Epithelial cell of esophagus (primary cell): ENCODE data around the gene PCDHA13.
A peak's percentile ranks its signal among the peaks of the same experiment; 100 is the strongest.

Experiments
- DNase-seq: peaks from one replicate; pipeline ENCODE4 v3.0.0; 2010; ENCODE audit warnings: low read depth
- H3K4me3 ChIP-seq: 2 replicates; pipeline ENCODE4 v1.5.1; 2011; ENCODE audit warnings: mild to moderate bottlenecking, low read length, control low read depth
- TF ChIP-seq, protein P1 (sequence below): IDR thresholded peaks from 2 replicates; pipeline ENCODE4 v1.5.1; 2011; ENCODE audit warnings: low read depth, mild to moderate bottlenecking, low read length, control low read depth, inconsistent platforms; ENCODE audit not compliant: insufficient read depth; ENCODE audit errors: missing control alignments

The PCDHA13 gene

DNA sequence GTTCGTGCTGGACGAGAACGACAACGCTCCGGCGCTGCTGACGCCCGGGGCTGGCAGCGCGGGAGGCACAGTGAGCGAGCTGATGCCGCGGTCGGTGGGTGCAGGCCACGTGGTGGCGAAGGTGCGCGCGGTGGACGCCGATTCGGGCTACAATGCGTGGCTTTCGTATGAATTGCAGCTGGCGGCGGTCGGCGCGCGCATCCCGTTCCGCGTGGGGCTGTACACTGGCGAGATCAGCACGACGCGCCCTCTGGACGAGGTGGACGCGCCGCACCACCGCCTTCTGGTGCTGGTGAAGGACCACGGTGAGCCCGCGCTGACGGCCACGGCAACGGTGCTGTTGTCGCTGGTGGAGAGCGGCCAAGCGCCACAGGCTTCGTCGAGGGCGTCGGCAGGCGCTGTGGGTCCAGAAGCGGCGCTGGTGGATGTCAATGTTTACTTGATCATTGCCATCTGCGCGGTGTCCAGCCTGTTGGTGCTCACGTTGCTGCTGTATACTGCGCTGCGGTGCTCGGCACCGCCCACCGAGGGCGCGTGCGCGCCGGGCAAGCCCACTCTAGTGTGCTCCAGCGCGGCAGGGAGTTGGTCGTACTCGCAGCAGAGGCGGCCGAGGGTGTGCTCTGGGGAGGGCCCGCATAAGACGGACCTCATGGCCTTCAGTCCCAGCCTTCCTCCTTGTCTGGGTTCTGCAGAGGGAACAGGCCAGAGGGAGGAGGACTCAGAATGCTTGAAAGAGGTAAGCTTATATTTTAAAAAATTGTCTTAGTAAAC, 2.2 kb downstream of the PCDHA13 start:
- TF ChIP-seq, protein P1, sequence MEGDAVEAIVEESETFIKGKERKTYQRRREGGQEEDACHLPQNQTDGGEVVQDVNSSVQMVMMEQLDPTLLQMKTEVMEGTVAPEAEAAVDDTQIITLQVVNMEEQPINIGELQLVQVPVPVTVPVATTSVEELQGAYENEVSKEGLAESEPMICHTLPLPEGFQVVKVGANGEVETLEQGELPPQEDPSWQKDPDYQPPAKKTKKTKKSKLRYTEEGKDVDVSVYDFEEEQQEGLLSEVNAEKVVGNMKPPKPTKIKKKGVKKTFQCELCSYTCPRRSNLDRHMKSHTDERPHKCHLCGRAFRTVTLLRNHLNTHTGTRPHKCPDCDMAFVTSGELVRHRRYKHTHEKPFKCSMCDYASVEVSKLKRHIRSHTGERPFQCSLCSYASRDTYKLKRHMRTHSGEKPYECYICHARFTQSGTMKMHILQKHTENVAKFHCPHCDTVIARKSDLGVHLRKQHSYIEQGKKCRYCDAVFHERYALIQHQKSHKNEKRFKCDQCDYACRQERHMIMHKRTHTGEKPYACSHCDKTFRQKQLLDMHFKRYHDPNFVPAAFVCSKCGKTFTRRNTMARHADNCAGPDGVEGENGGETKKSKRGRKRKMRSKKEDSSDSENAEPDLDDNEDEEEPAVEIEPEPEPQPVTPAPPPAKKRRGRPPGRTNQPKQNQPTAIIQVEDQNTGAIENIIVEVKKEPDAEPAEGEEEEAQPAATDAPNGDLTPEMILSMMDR = no peak
- H3K4me3 ChIP-seq = no peak overlapping the region
- DNase-seq = no peak

DNA sequence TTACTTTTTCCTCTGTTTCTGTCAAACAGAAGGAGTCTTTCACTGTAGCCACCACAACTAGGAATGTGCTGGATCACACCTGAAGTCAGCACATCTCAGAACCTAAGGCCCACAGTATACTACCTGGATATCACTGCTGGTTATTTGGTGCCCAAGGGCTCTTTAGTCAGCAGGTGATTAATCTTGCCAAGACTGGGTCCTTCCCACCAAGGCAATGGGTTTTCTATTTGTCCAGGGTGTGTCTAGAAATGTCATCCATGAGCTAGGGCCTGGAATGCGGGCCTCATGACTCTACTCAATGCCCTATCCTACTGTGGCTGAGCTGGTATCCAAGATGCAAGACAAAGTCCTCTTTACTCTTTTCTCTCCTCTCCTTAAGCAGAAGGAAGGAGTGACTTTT, 34.4 kb downstream of the PCDHA13 start:
- H3K4me3 ChIP-seq = no peak overlapping the region
- peak; percentile 6 for DNase-seq
- TF ChIP-seq, protein P1 = no peak

DNA sequence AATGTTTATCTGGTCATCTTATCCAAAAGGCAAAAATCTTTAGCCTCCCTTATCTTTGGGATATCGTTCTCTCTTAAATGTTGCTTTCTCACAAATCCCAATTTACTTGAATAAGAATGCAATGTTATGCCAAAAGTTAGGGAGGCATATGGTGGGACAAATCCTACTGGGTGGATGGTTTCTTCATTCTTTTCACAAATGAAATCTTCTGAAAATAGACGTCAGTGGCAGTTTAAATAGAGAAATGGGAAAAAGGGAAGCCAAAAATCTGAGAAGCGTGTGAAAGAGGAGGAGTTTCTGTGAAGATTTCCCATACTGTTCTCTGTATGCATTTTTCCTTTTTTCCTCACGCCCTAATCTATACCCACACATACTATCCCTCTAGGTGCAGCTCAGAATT, 41.7 kb downstream of the PCDHA13 start:
- no peak for DNase-seq
- no peak overlapping the region for H3K4me3 ChIP-seq
- TF ChIP-seq, protein P1 = no peak

DNA sequence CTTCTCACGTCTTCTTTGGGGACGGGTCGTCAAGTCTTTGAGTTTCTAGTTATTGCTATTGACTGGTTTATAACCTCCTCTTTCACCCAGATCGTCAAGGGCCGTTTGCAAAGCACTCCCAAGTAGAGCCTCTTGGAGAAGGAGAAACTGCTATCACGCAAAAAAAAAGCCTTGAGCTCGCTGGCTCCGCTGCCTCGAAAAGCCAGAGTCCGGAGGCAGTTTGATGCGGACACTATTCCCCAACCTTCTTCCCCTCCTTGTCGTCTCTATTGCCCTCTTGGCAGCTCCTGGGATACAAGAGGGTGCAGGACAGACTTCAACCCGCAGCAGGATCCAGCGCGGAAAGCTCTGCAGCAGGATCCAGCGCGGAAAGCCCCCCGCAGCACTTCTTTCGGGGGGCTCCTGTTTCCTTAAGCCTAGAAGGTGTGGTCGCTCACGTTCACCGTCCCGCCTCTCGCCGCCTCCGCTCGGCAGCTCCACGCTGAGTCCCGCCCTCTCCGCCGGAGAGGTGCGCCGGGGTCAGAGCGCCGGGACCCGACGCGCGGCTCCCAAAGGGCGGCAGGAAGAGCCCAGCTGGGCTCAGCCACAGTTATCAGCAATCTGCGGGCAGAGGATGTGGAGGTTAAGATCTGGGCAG, 44.0 kb downstream of the PCDHA13 start, which contains the start of gene PCDHAC1:
Gene PCDHAC1, plus strand, starts transcription at position 494 of the 637 bp plus-strand sequence. CDS start 594 bp downstream, outside the sequence.
- DNase-seq = no peak
- peak within 1 kb of the TSS; percentile 33 for H3K4me3 ChIP-seq
- TF ChIP-seq, protein P1 = no peak

DNA sequence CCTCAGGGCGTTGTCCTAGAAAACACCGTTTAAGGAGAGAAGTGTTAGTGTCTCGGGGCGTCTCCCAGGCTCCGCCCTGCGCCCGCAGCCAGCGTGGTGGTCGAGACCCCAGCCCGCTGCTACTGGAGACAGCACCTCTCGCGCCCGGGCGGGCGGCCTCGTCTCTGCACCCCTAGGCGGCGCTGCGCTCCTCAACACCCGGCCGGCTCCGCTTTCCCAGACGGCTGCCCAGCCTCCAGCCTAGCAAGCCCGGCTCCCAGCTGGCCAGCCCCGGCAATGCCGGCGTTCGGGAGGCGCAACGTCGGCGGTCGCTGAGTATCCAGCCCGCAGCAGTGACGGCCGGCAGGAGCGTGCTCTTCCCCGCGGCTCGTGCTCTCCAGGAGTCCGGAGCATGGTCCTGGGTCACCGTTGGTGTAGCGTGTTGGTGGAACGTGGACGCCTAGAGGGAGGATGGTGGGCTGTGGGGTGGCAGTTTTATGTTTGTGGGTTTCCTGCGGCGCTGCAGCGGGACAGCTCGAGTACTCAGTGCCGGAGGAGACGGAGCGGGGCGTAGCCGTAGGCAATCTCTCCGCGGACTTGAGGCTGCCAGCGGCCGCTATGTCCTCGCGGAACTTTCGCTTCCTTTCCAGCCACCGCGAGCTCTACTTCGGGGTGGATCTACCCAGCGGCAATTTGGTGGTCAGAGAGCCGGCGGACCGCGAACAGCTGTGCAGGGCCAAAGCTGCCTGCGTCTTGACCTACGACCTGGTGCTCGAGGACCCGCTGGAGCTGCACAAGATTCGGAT, 44.7 kb downstream of the PCDHA13 start:
- TF ChIP-seq, protein P1 = peak; percentile 50
- DNase-seq = peak; percentile 67
- peak overlapping the region; percentile 33 for H3K4me3 ChIP-seq

DNA sequence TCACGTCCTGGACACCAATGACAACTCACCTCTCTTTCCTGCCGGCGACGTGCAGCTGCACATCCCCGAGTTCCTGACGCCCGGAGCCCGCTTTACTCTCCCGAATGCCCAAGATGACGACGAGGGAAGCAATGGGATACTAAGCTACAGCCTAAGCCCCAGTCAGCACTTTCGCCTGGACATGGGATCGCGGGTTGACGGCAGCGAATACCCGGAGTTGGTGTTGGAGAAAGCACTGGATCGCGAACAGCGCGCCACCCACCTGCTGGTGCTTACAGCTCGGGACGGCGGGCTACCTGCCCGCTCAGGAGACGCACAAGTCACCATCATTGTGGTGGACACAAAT, 45.3 kb downstream of the PCDHA13 start:
- peak overlapping the region; percentile 33 for H3K4me3 ChIP-seq
- peak; percentile 3 for DNase-seq
- TF ChIP-seq, protein P1 = no peak
